IPS DF 4.7 (cell line): ENCODE results near the gene FBXO30.

ENCODE experiments used
- DNase-seq: peaks from one replicate; pipeline ENCODE4 v3.0.0-alpha.2; 2013; ENCODE audit warnings: low spot score; ENCODE audit errors: extremely low read depth

FBXO30 gene

GRCh38 chr6:145819994-145820393 lies 5.4 kb upstream of the FBXO30 start:
- DNase-seq, result no peak

- no peak for DNase-seq
These were observed 4.2 kb upstream of the FBXO30 start for GRCh38 chr6:145818796-145819195.

GRCh38 chr6:145816392-145816791 lies 1.8 kb upstream of the FBXO30 start:
- DNase-seq, result no peak

GRCh38 chr6:145815309-145816274 lies 997 bp upstream of the FBXO30 start:
- DNase-seq, result no peak

- DNase-seq, result no peak
These were observed 527 bp downstream of the FBXO30 start for GRCh38 chr6:145814035-145814500.

- no peak for DNase-seq
These were observed 1.1 kb downstream of the FBXO30 start for GRCh38 chr6:145813285-145814034.

- no peak for DNase-seq
These were observed 2.9 kb downstream of the FBXO30 start for GRCh38 chr6:145811741-145812140.

- DNase-seq, result no peak
These were observed 4.8 kb downstream of the FBXO30 start for GRCh38 chr6:145809785-145810184.

- no peak for DNase-seq
These were observed 5.4 kb downstream of the FBXO30 start for GRCh38 chr6:145809211-145809610.

- no peak for DNase-seq
These were observed 6.4 kb downstream of the FBXO30 start for GRCh38 chr6:145808239-145808638.

- DNase-seq, result no peak
These were observed 12.5 kb downstream of the FBXO30 start for GRCh38 chr6:145802141-145802540.

- no peak for DNase-seq
These were observed 13.6 kb downstream of the FBXO30 start for GRCh38 chr6:145801021-145801420.

- DNase-seq, result no peak
These were observed 16.1 kb downstream of the FBXO30 start for GRCh38 chr6:145798530-145798929.

GRCh38 chr6:145789443-145789842 lies 25.2 kb downstream of the FBXO30 start:
- DNase-seq, result no peak

- DNase-seq, result no peak
These were observed 26.9 kb downstream of the FBXO30 start for GRCh38 chr6:145787688-145788087.

- DNase-seq, result no peak
These were observed 29.9 kb downstream of the FBXO30 start for GRCh38 chr6:145784683-145785082.

GRCh38 chr6:145783796-145784195 lies 30.8 kb downstream of the FBXO30 start:
- DNase-seq, result no peak

GRCh38 chr6:145772846-145773245 lies 41.7 kb downstream of the FBXO30 start:
- DNase-seq, result no peak

- DNase-seq, result no peak
These were observed 49.1 kb downstream of the FBXO30 start for GRCh38 chr6:145765449-145765848.

GRCh38 chr6:145763742-145764141 lies 50.9 kb downstream of the FBXO30 start:
- no peak for DNase-seq

GRCh38 chr6:145761584-145761983 lies 53.0 kb downstream of the FBXO30 start:
- DNase-seq, result no peak

- DNase-seq, result no peak
These were observed 56.5 kb downstream of the FBXO30 start for GRCh38 chr6:145758113-145758512.
